Spleen (tissue), 11 donors: ENCODE measurements around the gene WWP2. TPM values are rescaled to one million over a fixed set of nuclear protein-coding genes. Genes with fewer than 3 reads are reported as not detected.

ENCODE experiments used
- DNase-seq: peaks from one replicate; pipeline ENCODE4 v3.0.0-alpha.2; 2020
- H3K27ac ChIP-seq, 8 donors: fragments of 200-600 bp; sonication (generic) in 7 of 8; 1 replicate in 4 of 8; 2 replicates in 4 of 8; pipeline versions ENCODE4 v1.5.0 to v1.8.0; 2016 to 2021; ENCODE audit warnings: inconsistent platforms in 4 of 8, mild to moderate bottlenecking in 4 of 8, moderate library complexity in 1 of 8
- H3K27me3 ChIP-seq, 7 donors: fragments of 200-600 bp; sonication (generic) in 6 of 7; replicated peaks in 1 of 7; 1 replicate in 4 of 7; 2 replicates in 3 of 7; pipeline versions ENCODE4 v1.5.0 to v1.8.0; 2016 to 2021; ENCODE audit warnings: inconsistent platforms in 3 of 7, mild to moderate bottlenecking in 1 of 7
- H3K36me3 ChIP-seq, 6 donors: fragments of 200-600 bp; sonication (generic) in 5 of 6; 1 replicate in 4 of 6; 2 replicates in 2 of 6; pipeline versions ENCODE4 v1.5.0 to v1.8.0; 2016 to 2021; ENCODE audit warnings: inconsistent platforms in 2 of 6
- H3K4me1 ChIP-seq, 6 donors: fragments of 200-600 bp; sonication (generic) in 5 of 6; 1 replicate in 3 of 6; 2 replicates in 3 of 6; pipeline versions ENCODE4 v1.5.0 to v1.8.0; 2016 to 2021; ENCODE audit warnings: inconsistent platforms in 3 of 6
- H3K4me3 ChIP-seq, 8 donors: fragments of 200-600 bp; sonication (generic) in 7 of 8; 1 replicate in 4 of 8; 2 replicates in 4 of 8; pipeline versions ENCODE4 v1.5.0 to v1.8.0; 2016 to 2021; ENCODE audit warnings: inconsistent platforms in 4 of 8, mild to moderate bottlenecking in 4 of 8, moderate library complexity in 2 of 8
- H3K9me3 ChIP-seq, 8 donors: fragments of 200-600 bp; sonication (generic) in 7 of 8; 1 replicate in 4 of 8; 2 replicates in 4 of 8; pipeline versions ENCODE4 v1.5.0 to v1.8.0; 2016 to 2021; ENCODE audit warnings: inconsistent platforms in 4 of 8
- POLR2A ChIP-seq, 3 donors: fragments of 450-650 bp; IDR thresholded peaks; one replicate each; pipeline ENCODE4 v1.5.1; 2017; ENCODE audit warnings: antibody characterized with exemption in 3 of 3, mild to moderate bottlenecking in 1 of 3
- POLR2AphosphoS5 ChIP-seq, 3 donors: sonication (generic); formaldehyde crosslinking; IDR thresholded peaks; one replicate each; pipeline ENCODE4 v1.5.1; 2017; ENCODE audit warnings: antibody characterized with exemption in 3 of 3
- WGBS, 5 donors: extraction: QIAGEN DNeasy Blood & Tissue Kit in 3 of 5; methylation state at CpG; one replicate each; pipeline versions ENCODE4 v1.1.5 to v1.1.7; 2013 to 2018; 5-methylcytosine and 5-hydroxymethylcytosine counted together
- intact Hi-C: fragments of 100-400 bp; cut with DNase I; formaldehyde crosslinking; loops from one replicate; pipeline ENCODE4 v1.15.0; 2023; ENCODE audit warnings: low total_unique reads
- polyA plus RNA-seq, 3 donors: library from polyadenylated mRNA; stranded (reverse); fragments of 200-250 nt; gene quantifications; one replicate each; pipeline ENCODE4 v1.2.1, GENCODE V29; 2013
- total RNA-seq, 7 donors: library from RNA; depleted of rRNA in 3 of 7; stranded (reverse); fragments of >200 nt in 3 of 7; fragmentation: NEBNext Ultra II Directional in 4 of 7; extraction: Animal tissue kit (Norgen Biotek cat#: 25700) in 4 of 7; gene quantifications; one replicate each; pipeline versions ENCODE4 v1.1.0 to v1.2.1, GENCODE V29; 2016 to 2021
- TF ChIP-seq, protein P1 (sequence below), 11 experiments: fragments of 200-600 bp in 7 of 11; fragments of 450-650 bp in 4 of 11; sonication (generic) in 4 of 11; IDR thresholded peaks in 8 of 11; conservative IDR thresholded peaks in 3 of 11; 1 replicate in 7 of 11; 2 replicates in 4 of 11; pipeline versions ENCODE4 v1.4.0 to v1.8.0; 2016 to 2021; ENCODE audit warnings: antibody characterized with exemption in 11 of 11, inconsistent platforms in 4 of 11, mild to moderate bottlenecking in 1 of 11
- donor health status: healthy with polysubstance abuse.
- donor health status: DM: no; HTN: no; CAD: no; lungs with moderate emphysema.
- donor health status: DM: no; HTN: no; CAD: no.
- donor health status: Bipolar disorder and iron deficiency.
- donor health status: healthy.
- donor health status: DM: no; HTN: no; CAD: no.
- donor health status: DM: yes; HTN: yes; CAD: no.

The WWP2 gene
- total and polyA plus RNA-seq, 10 donors = 13.7 to 109 (median 67.7) TPM

DNA sequence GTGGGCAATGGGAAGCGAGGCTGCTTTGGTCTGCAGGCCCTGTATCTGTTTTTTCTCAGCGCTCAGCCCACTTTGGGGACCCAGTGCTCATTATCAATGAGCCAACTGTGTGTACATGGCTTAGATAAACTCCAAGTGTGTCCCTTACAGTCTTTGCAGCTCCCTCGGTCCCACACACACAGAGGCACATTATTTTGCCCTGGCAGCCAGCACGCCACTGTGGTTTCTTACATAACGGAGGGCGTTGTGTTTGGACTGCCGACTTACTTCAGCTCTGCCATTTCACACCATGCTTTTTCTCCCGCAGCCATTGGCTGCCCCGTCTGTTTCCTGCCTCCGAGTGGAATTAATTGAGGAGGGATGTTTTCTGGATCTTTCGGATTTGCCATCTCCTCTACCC, 132.5 kb downstream of the WWP2 start:
- Histone ChIP-seq H3K4me3 (no peak overlapping the region), H3K27me3 (no peaks in the 10 kb centered on the region), H3K27ac (no peak overlapping the region), H3K9me3 (no peaks in the 10 kb centered on the region), H3K4me1 (peaks cover 0 to 4% (median 0%) of the 10 kb centered on the region in 6 donors), H3K36me3 (peaks cover 0 to 99% (median 32%) of the 10 kb centered on the region in 6 donors)
- DNase-seq = no peak
- TF ChIP-seq, protein P1, sequence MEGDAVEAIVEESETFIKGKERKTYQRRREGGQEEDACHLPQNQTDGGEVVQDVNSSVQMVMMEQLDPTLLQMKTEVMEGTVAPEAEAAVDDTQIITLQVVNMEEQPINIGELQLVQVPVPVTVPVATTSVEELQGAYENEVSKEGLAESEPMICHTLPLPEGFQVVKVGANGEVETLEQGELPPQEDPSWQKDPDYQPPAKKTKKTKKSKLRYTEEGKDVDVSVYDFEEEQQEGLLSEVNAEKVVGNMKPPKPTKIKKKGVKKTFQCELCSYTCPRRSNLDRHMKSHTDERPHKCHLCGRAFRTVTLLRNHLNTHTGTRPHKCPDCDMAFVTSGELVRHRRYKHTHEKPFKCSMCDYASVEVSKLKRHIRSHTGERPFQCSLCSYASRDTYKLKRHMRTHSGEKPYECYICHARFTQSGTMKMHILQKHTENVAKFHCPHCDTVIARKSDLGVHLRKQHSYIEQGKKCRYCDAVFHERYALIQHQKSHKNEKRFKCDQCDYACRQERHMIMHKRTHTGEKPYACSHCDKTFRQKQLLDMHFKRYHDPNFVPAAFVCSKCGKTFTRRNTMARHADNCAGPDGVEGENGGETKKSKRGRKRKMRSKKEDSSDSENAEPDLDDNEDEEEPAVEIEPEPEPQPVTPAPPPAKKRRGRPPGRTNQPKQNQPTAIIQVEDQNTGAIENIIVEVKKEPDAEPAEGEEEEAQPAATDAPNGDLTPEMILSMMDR (IDR thresholded peaks at IDR 0.05 in 8 of 11, conservative IDR thresholded peaks at IDR 0.05 in 3 of 11) = no peak
- TF ChIP-seq POLR2AphosphoS5 (IDR thresholded peaks at IDR 0.05) = no peak
- TF ChIP-seq POLR2A (IDR thresholded peaks at IDR 0.05) = no peak
- WGBS, 5 donors = 84 to 89% (median 86%) methylated on average over 11 of the region's 11 CpGs
- intact Hi-C loops = no loop called here

DNA sequence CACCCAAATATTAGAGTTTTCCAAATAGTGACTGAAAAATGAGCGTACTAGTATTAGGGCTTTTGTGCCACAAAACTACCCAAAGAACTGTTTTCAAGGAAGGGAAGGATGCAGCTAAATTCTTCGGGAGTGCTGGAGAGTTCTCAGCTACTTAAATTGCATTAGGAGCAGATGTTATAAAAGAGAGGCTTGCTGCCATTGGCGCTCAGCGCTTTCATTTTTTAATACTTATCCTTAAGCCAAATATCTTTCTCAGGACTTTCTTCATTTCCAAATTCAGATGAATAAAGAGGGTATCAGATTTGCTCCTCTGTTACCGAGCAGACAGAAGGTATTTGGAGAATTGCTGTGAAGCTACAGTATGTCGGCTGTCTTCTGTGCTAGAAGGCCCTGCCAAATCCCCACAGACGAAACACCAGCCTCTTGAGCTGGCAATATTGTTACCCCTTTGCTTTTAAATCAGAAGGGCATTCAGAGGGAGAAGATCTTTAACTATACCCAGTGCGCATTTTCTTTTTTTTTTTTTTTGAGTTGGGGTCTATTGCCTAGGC, 141.8 kb downstream of the WWP2 start:
- no peak for DNase-seq
- no peak overlapping the region for H3K27ac ChIP-seq
- H3K9me3 ChIP-seq = no peaks in the 10 kb centered on the region
- peaks cover 0 to 91% (median 17%) of the 10 kb centered on the region in 6 donors for H3K36me3 ChIP-seq
- no peaks in the 10 kb centered on the region for H3K4me1 ChIP-seq
- H3K4me3 ChIP-seq = no peak overlapping the region
- intact Hi-C loops = no loop called here
- 87 to 98% (median 95%) methylated on average over 8 of the region's 8 CpGs for WGBS, 5 donors
- TF ChIP-seq, protein P1 (IDR thresholded peaks at IDR 0.05 in 8 of 11, conservative IDR thresholded peaks at IDR 0.05 in 3 of 11) = no peak
- TF ChIP-seq POLR2AphosphoS5 (IDR thresholded peaks at IDR 0.05) = no peak
- no peak for TF ChIP-seq POLR2A (IDR thresholded peaks at IDR 0.05)
- H3K27me3 ChIP-seq = no peaks in the 10 kb centered on the region

DNA sequence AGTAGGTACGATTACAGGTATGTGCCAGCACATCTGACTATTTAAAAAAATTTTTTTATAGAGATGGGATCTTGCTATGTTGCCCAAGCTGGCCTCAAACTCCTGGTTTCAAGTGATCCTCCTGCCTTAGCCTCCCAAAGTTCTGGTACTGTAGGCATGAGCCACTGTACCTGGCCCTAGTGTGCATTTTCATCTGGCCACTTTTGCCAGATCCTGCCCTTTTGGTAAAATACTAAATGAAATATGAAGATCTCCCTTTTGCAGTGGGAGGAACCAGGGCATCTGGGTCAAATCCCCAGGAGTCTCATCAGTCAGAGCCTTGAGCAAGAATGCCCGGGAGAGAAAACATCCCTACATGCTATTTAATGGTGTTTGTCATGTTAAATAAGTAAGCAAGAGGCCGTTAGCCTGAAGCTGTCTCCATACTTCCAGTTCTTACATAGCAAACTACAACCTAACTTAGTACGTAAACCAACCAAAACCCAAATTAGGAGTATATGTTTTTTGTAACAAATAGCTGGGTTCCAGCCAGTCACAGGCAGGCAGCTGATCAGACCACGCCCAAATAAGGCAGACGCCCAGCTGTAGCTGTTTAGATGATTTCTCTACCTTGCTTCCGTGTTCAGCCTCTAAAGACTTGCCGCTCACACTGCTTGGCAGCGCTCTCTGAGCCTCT, 142.5 kb downstream of the WWP2 start:
- TF ChIP-seq, protein P1 (IDR thresholded peaks at IDR 0.05 in 8 of 11, conservative IDR thresholded peaks at IDR 0.05 in 3 of 11) = no peak
- TF ChIP-seq POLR2A (IDR thresholded peaks at IDR 0.05) = no peak
- no peak for TF ChIP-seq POLR2AphosphoS5 (IDR thresholded peaks at IDR 0.05)

DNA sequence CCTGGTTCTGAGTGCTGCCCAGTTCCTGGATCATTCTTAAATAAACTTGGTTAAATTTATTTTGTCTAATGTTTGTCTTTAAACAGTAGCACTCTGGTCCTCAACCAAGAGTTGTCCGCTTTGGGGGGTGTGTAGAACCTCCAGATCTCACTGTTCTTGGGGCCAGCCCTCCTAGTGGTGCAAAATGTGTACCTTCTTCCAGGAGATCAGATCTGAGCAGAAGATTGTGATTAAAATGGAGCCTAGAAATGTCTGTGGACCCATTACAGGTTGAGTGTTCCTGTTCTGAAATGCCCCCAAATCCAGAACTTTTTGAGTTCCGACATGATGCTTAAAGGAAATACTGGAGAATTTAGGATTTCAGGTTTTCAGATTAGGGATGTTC, 143.0 kb downstream of the WWP2 start:
- Histone ChIP-seq H3K9me3 (no peaks in the 10 kb centered on the region), H3K27ac (no peak overlapping the region), H3K36me3 (peaks cover 3 to 96% (median 26%) of the 10 kb centered on the region in 6 donors), H3K4me1 (no peaks in the 10 kb centered on the region), H3K4me3 (no peak overlapping the region), H3K27me3 (no peaks in the 10 kb centered on the region)
- TF ChIP-seq, protein P1 (IDR thresholded peaks at IDR 0.05 in 8 of 11, conservative IDR thresholded peaks at IDR 0.05 in 3 of 11) = no peak
- no peak for TF ChIP-seq POLR2A (IDR thresholded peaks at IDR 0.05)
- no peak for DNase-seq
- WGBS, 5 donors = 68 to 78% (median 74%) methylated on average over 2 of the region's 2 CpGs
- intact Hi-C loops = no loop called here

More for the DNA sequence above, 142.5 kb downstream of the WWP2 start:
- 87 to 93% (median 91%) methylated on average over 9 of the region's 9 CpGs for WGBS, 5 donors
- no peaks in the 10 kb centered on the region for H3K9me3 ChIP-seq
- no peak overlapping the region for H3K4me3 ChIP-seq
- intact Hi-C loops = no loop called here
- no peak for DNase-seq
- H3K27ac ChIP-seq = no peak overlapping the region
- H3K4me1 ChIP-seq = no peaks in the 10 kb centered on the region
- H3K27me3 ChIP-seq = no peaks in the 10 kb centered on the region
- peaks cover 0 to 92% (median 24%) of the 10 kb centered on the region in 6 donors for H3K36me3 ChIP-seq
